Esophagus (tissue), 2 donors: ENCODE results near the gene MAGOHB. TPM values are rescaled to one million over a fixed set of nuclear protein-coding genes. Genes with fewer than 3 reads are reported as not detected.

ENCODE experiments used
- polyA plus RNA-seq, 2 donors: library from polyadenylated mRNA; stranded (reverse); fragments of 200-250 nt; gene quantifications; one replicate each; pipeline ENCODE4 v1.2.3, GENCODE V29; 2013
- donor health status: healthy with polysubstance abuse.
- donor health status: Bipolar disorder and iron deficiency.

The MAGOHB gene
- polyA plus RNA-seq, 2 donors: 16.4 to 27.0 TPM

Other genes starting within 250 kb of the MAGOHB start
- gene KLRK1, start 223.6 kb downstream of the MAGOHB start, polyA plus RNA-seq: 1 to 10 TPM; 2.7 to 3.8 TPM
- gene KLRC4, start 203.9 kb downstream of the MAGOHB start, polyA plus RNA-seq: under 1 TPM in 1 of 2 donors, not detected in 1; 0.04 TPM
- under 1 TPM; 0.06 to 0.18 TPM for gene KLRC3, start 193.0 kb downstream of the MAGOHB start, polyA plus RNA-seq
- under 1 TPM; 0.24 to 0.75 TPM for gene KLRC2, start 177.6 kb downstream of the MAGOHB start, polyA plus RNA-seq
- gene KLRC1, start 160.2 kb downstream of the MAGOHB start, polyA plus RNA-seq: under 1 TPM; 0.65 to 0.78 TPM
- gene EIF2S3B, start 107.7 kb downstream of the MAGOHB start, polyA plus RNA-seq: under 1 TPM; 0.32 to 0.45 TPM
- 1 to 10 TPM; 5.4 to 7.0 TPM for gene STYK1, start 60.4 kb upstream of the MAGOHB start, polyA plus RNA-seq
- gene YBX3, start 109.7 kb upstream of the MAGOHB start, polyA plus RNA-seq: 100 to 1,000 TPM; 399 to 433 TPM
- gene TAS2R7, start 189.0 kb upstream of the MAGOHB start, polyA plus RNA-seq: not detected
- not detected for gene TAS2R8, start 193.7 kb upstream of the MAGOHB start, polyA plus RNA-seq
- not detected for gene TAS2R9, start 196.6 kb upstream of the MAGOHB start, polyA plus RNA-seq
- gene TAS2R10, start 212.7 kb upstream of the MAGOHB start, polyA plus RNA-seq: not detected
- gene PRR4, start 235.9 kb upstream of the MAGOHB start, polyA plus RNA-seq: 1 to 10 TPM; 2.1 to 3.3 TPM